GM23338 (cell line): ENCODE measurements around the gene ABCA13.

ENCODE experiments used
- CREB1 ChIP-seq: fragments of 250-450 bp; sonication (Bioruptor Pico); IDR thresholded peaks from 2 replicates; pipeline ENCODE4 v1.5.0; 2020; ENCODE audit warnings: low read depth, mild to moderate bottlenecking, moderate library complexity
- EZH2 ChIP-seq: fragments of 200-600 bp; sonication (generic); IDR thresholded peaks from one replicate; pipeline ENCODE4 v1.8.0; 2017; ENCODE audit warnings: antibody characterized with exemption, mild to moderate bottlenecking, low read depth; ENCODE audit not compliant: unreplicated experiment
- EZH2phosphoT487 ChIP-seq: fragments of 200-600 bp; sonication (generic); IDR thresholded peaks from one replicate; pipeline ENCODE4 v1.8.1; 2018; ENCODE audit warnings: antibody characterized with exemption; ENCODE audit not compliant: unreplicated experiment
- JUNB ChIP-seq: IDR thresholded peaks from one replicate; pipeline ENCODE4 v1.6.1; 2016; ENCODE audit warnings: antibody characterized with exemption; ENCODE audit not compliant: unreplicated experiment
- NANOG ChIP-seq: IDR thresholded peaks from 2 replicates; pipeline ENCODE4 v1.6.1; 2016; ENCODE audit warnings: antibody characterized with exemption, borderline replicate concordance
- POLR2AphosphoS5 ChIP-seq: IDR thresholded peaks from 2 replicates; pipeline ENCODE4 v1.6.1; 2016; ENCODE audit warnings: antibody characterized with exemption, low read depth
- ZNF331 ChIP-seq: fragments of 250-450 bp; sonication (Bioruptor Pico); IDR thresholded peaks from 2 replicates; pipeline ENCODE4 v1.5.0; 2020; ENCODE audit warnings: low read depth, mild to moderate bottlenecking, moderate library complexity
- ZNF462 ChIP-seq: fragments of 250-450 bp; sonication (Bioruptor Pico); IDR thresholded peaks from 2 replicates; pipeline ENCODE4 v1.5.0; 2020; ENCODE audit warnings: mild to moderate bottlenecking, moderate library complexity
- TF ChIP-seq, protein P1 (sequence below), 2 experiments: fragments of 200-600 bp in 1 of 2; sonication (generic) in 1 of 2; conservative IDR thresholded peaks; 2 replicates each; pipeline versions ENCODE4 v1.5.1 to v1.6.1; 2016 to 2017; ENCODE audit warnings: antibody characterized with exemption in 2 of 2, low read depth in 2 of 2, mild to moderate bottlenecking in 2 of 2, moderate library complexity in 1 of 2
- TF ChIP-seq, protein P2 (sequence below): IDR thresholded peaks from one replicate; pipeline ENCODE4 v1.6.1; 2018; ENCODE audit warnings: antibody characterized with exemption; ENCODE audit not compliant: unreplicated experiment

DNA sequence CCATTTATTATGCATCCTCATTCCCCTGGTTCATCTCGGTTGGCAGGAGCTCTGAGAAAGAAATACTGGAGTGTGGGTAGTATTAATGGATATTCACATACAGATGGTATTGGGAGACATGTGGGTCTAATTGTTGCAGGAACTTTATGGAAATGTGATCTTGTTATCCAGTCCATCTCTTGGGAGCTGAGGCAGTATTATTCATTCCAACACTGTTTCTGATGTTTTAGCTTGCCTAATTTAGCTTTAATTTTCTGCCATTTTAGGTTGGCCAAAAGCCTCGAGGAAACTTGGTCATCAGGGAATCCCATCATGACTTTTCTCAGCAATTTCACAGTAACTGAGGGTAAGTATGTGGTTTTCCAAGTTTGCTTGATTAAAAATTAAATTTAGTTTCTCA, 125.7 kb downstream of the ABCA13 start:
- TF ChIP-seq EZH2: no peak
- TF ChIP-seq, protein P1, sequence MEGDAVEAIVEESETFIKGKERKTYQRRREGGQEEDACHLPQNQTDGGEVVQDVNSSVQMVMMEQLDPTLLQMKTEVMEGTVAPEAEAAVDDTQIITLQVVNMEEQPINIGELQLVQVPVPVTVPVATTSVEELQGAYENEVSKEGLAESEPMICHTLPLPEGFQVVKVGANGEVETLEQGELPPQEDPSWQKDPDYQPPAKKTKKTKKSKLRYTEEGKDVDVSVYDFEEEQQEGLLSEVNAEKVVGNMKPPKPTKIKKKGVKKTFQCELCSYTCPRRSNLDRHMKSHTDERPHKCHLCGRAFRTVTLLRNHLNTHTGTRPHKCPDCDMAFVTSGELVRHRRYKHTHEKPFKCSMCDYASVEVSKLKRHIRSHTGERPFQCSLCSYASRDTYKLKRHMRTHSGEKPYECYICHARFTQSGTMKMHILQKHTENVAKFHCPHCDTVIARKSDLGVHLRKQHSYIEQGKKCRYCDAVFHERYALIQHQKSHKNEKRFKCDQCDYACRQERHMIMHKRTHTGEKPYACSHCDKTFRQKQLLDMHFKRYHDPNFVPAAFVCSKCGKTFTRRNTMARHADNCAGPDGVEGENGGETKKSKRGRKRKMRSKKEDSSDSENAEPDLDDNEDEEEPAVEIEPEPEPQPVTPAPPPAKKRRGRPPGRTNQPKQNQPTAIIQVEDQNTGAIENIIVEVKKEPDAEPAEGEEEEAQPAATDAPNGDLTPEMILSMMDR (conservative IDR thresholded peaks at IDR 0.05; ENCODE audit: low read depth in 2 of 2): no peak
- TF ChIP-seq, protein P2, sequence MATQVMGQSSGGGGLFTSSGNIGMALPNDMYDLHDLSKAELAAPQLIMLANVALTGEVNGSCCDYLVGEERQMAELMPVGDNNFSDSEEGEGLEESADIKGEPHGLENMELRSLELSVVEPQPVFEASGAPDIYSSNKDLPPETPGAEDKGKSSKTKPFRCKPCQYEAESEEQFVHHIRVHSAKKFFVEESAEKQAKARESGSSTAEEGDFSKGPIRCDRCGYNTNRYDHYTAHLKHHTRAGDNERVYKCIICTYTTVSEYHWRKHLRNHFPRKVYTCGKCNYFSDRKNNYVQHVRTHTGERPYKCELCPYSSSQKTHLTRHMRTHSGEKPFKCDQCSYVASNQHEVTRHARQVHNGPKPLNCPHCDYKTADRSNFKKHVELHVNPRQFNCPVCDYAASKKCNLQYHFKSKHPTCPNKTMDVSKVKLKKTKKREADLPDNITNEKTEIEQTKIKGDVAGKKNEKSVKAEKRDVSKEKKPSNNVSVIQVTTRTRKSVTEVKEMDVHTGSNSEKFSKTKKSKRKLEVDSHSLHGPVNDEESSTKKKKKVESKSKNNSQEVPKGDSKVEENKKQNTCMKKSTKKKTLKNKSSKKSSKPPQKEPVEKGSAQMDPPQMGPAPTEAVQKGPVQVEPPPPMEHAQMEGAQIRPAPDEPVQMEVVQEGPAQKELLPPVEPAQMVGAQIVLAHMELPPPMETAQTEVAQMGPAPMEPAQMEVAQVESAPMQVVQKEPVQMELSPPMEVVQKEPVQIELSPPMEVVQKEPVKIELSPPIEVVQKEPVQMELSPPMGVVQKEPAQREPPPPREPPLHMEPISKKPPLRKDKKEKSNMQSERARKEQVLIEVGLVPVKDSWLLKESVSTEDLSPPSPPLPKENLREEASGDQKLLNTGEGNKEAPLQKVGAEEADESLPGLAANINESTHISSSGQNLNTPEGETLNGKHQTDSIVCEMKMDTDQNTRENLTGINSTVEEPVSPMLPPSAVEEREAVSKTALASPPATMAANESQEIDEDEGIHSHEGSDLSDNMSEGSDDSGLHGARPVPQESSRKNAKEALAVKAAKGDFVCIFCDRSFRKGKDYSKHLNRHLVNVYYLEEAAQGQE: no peak
- TF ChIP-seq CREB1 (CRISPR knock-in tag): no peak
- TF ChIP-seq JUNB: no peak
- no peak for TF ChIP-seq POLR2AphosphoS5
- TF ChIP-seq EZH2phosphoT487: no peak
- TF ChIP-seq NANOG: no peak
- TF ChIP-seq ZNF462 (CRISPR knock-in tag): no peak
- no peak for TF ChIP-seq ZNF331 (CRISPR knock-in tag)
